Measurements from ENCODE around the gene GET3.

Gene GET3

DNA sequence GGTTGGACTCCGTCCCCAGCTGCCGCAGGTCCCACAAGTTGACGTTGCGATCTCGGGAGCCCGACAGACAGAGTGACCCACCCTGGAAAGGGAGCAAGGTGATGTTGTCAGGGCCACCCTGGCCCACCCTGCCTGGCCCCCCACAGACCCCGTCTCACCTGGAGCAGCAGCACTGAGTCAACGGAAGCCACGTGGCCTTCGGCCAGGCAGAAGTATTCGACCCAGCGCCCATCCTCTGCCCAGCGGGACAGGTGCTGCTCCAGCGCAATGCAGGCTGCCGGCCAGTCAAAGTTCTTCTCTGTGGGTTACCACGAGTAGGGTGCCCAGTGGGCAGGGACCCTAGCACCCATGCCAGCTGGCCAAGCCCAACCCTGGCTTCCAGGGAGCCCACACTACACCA is 42.7 kb upstream of the GET3 start:
- TF ChIP-seq EZH2phosphoT487 (IDR thresholded peaks at IDR 0.05; ENCODE audit: low read depth) (no peak), CTCF (IDR thresholded peaks at IDR 0.05; ENCODE audit: low read depth, low read length) (no peak)

GRCh38 chr19:12695096-12695495 is 42.2 kb upstream of the GET3 start:
- Histone ChIP-seq H3K9me3 (ENCODE audit: insufficient read depth, low read length) (no peaks in the 10 kb centered on the region), H2AFZ (ENCODE audit: low read depth, low read length) (no peak overlapping the region), H3K27ac (ENCODE audit: low read length) (no peak overlapping the region), H3K4me1 (ENCODE audit: low read length) (peaks cover 24% of the 10 kb centered on the region), H3K36me3 (replicated peaks; ENCODE audit: low read depth, low read length) (peaks cover 17% of the 10 kb centered on the region), H3K79me2 (ENCODE audit: low read length) (no peaks in the 10 kb centered on the region), H3K27me3 (ENCODE audit: low read depth, low read length) (no peaks in the 10 kb centered on the region), H3K4me2 (ENCODE audit: low read length) (peak overlapping the region; percentile 77), H3K9ac (ENCODE audit: low read length) (no peak overlapping the region), H4K20me1 (ENCODE audit: insufficient read depth, low read length) (no peaks in the 10 kb centered on the region), H3K4me3 (ENCODE audit: low read length) (peak overlapping the region; percentile 82; the same call in 1 of the 2 replicates)
- TF ChIP-seq EZH2phosphoT487 (IDR thresholded peaks at IDR 0.05; ENCODE audit: low read depth) (no peak), CTCF (IDR thresholded peaks at IDR 0.05; ENCODE audit: low read depth, low read length) (no peak)

More for the DNA sequence above, 42.7 kb upstream of the GET3 start:
- H3K36me3 ChIP-seq (replicated peaks; ENCODE audit: low read depth, low read length), result peaks cover 13% of the 10 kb centered on the region
- H3K4me1 ChIP-seq (ENCODE audit: low read length), result peaks cover 24% of the 10 kb centered on the region
- H3K27me3 ChIP-seq (ENCODE audit: low read depth, low read length), result no peaks in the 10 kb centered on the region
- no peak overlapping the region for H2AFZ ChIP-seq (ENCODE audit: low read depth, low read length)
- no peak overlapping the region for H3K4me2 ChIP-seq (ENCODE audit: low read length)
- H3K9me3 ChIP-seq (ENCODE audit: insufficient read depth, low read length), result no peaks in the 10 kb centered on the region
- H3K9ac ChIP-seq (ENCODE audit: low read length), result no peak overlapping the region
- H3K4me3 ChIP-seq (ENCODE audit: low read length), result no peak overlapping the region
- no peaks in the 10 kb centered on the region for H3K79me2 ChIP-seq (ENCODE audit: low read length)
- no peaks in the 10 kb centered on the region for H4K20me1 ChIP-seq (ENCODE audit: insufficient read depth, low read length)
- H3K27ac ChIP-seq (ENCODE audit: low read length), result no peak overlapping the region

DNA sequence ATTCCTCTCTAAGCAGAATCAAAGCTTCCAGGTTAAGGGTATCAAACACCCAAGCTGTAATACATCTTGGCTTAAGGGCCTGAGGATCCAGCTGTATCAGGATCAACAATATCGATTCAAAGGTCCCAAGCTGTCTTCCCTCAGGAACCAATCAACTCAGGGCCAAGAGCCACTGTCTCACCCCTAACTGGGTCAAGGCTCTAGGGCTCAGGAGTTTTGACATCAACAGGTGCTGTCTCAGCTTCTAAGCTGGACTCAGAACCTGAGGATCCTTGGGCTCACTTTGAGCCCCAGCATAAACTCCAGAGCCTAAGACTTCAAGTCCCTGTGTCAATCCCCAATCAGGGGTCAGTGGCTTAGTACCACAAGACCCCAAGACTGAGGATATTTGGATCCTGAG is 41.8 kb upstream of the GET3 start:
- Histone ChIP-seq H3K9ac (ENCODE audit: low read length) (peak overlapping the region; percentile 77; the same call in 1 of the 2 replicates), H3K27ac (ENCODE audit: low read length) (no peak overlapping the region), H3K79me2 (ENCODE audit: low read length) (no peaks in the 10 kb centered on the region), H3K4me3 (ENCODE audit: low read length) (peak overlapping the region; percentile 82), H3K27me3 (ENCODE audit: low read depth, low read length) (no peaks in the 10 kb centered on the region), H4K20me1 (ENCODE audit: insufficient read depth, low read length) (no peaks in the 10 kb centered on the region), H3K4me2 (ENCODE audit: low read length) (peak overlapping the region; percentile 77), H3K36me3 (replicated peaks; ENCODE audit: low read depth, low read length) (peaks cover 18% of the 10 kb centered on the region), H2AFZ (ENCODE audit: low read depth, low read length) (no peak overlapping the region), H3K9me3 (ENCODE audit: insufficient read depth, low read length) (no peaks in the 10 kb centered on the region), H3K4me1 (ENCODE audit: low read length) (peaks cover 24% of the 10 kb centered on the region)
- TF ChIP-seq CTCF (IDR thresholded peaks at IDR 0.05; ENCODE audit: low read depth, low read length), result no peak
- no peak for TF ChIP-seq EZH2phosphoT487 (IDR thresholded peaks at IDR 0.05; ENCODE audit: low read depth)

GRCh38 chr19:12695997-12696365 is 41.3 kb upstream of the GET3 start:
- Histone ChIP-seq H3K9me3 (ENCODE audit: insufficient read depth, low read length) (no peaks in the 10 kb centered on the region), H3K9ac (ENCODE audit: low read length) (peak overlapping the region; percentile 77), H3K4me1 (ENCODE audit: low read length) (peaks cover 24% of the 10 kb centered on the region), H3K27ac (ENCODE audit: low read length) (no peak overlapping the region), H3K36me3 (replicated peaks; ENCODE audit: low read depth, low read length) (peaks cover 22% of the 10 kb centered on the region), H2AFZ (ENCODE audit: low read depth, low read length) (peak overlapping the region; percentile 13; the same call in 1 of the 2 replicates), H3K79me2 (ENCODE audit: low read length) (no peaks in the 10 kb centered on the region), H3K4me2 (ENCODE audit: low read length) (peak overlapping the region; percentile 77), H3K4me3 (ENCODE audit: low read length) (peak overlapping the region; percentile 82), H4K20me1 (ENCODE audit: insufficient read depth, low read length) (no peaks in the 10 kb centered on the region), H3K27me3 (ENCODE audit: low read depth, low read length) (no peaks in the 10 kb centered on the region)
- TF ChIP-seq EZH2phosphoT487 (IDR thresholded peaks at IDR 0.05; ENCODE audit: low read depth), result no peak
- TF ChIP-seq CTCF (IDR thresholded peaks at IDR 0.05; ENCODE audit: low read depth, low read length), result no peak
